GM19193 (cell line): Measurements from ENCODE around the gene SPSB3.

Experiments
- POLR2A ChIP-seq: IDR thresholded peaks from 4 replicates; pipeline ENCODE4 v1.6.1; 2011; ENCODE audit not compliant: insufficient read depth, insufficient read length; ENCODE audit errors: extremely low read depth

SPSB3 gene

GRCh38 chr16:1782408-1783264 lies at the start of gene SPSB3, which contains the start of gene NUBP2:
TSS of gene SPSB3 (minus strand) at chr16:1782571. CDS start at chr16:1781483, 1,088 bp downstream.
TSS of gene NUBP2 (plus strand) at chr16:1782960. CDS start at chr16:1783021, 61 bp downstream.
- TF ChIP-seq POLR2A = peak; percentile 66

- TF ChIP-seq POLR2A = no peak
Measured at GRCh38 chr16:1831186-1832075, 49.1 kb upstream of the SPSB3 start.

GRCh38 chr16:1830213-1830612 lies 47.8 kb upstream of the SPSB3 start:
- TF ChIP-seq POLR2A = no peak

GRCh38 chr16:1828645-1829410 lies 46.5 kb upstream of the SPSB3 start:
- TF ChIP-seq POLR2A = no peak

- peak; percentile 76 for TF ChIP-seq POLR2A
Measured at GRCh38 chr16:1826691-1827573, 44.6 kb upstream of the SPSB3 start, which contains the start of the genes FAHD1 and HAGH. TSS of gene FAHD1 (plus strand) at chr16:1827206. CDS start at chr16:1827239, 33 bp downstream. TSS of gene HAGH (minus strand) at chr16:1826825. CDS start at chr16:1826787, 38 bp downstream.

GRCh38 chr16:1825864-1826690 lies 43.7 kb upstream of the SPSB3 start:
- TF ChIP-seq POLR2A = no peak

- TF ChIP-seq POLR2A = no peak
Measured at GRCh38 chr16:1825381-1825863, 43.1 kb upstream of the SPSB3 start.

- TF ChIP-seq POLR2A = no peak
Measured at GRCh38 chr16:1823821-1824220, 41.5 kb upstream of the SPSB3 start.

GRCh38 chr16:1822801-1823200 lies 40.4 kb upstream of the SPSB3 start:
- no peak for TF ChIP-seq POLR2A

GRCh38 chr16:1821861-1822611 lies 39.7 kb upstream of the SPSB3 start:
- TF ChIP-seq POLR2A = no peak

GRCh38 chr16:1820946-1821290 lies 38.5 kb upstream of the SPSB3 start:
- TF ChIP-seq POLR2A = no peak
